HuH-7 (cell line): ENCODE results near the gene NHLRC2.

ENCODE experiments used
- DNase-seq: peaks from one replicate; pipeline ENCODE4 v3.0.0; 2011; ENCODE audit warnings: low spot score

Gene NHLRC2

DNA sequence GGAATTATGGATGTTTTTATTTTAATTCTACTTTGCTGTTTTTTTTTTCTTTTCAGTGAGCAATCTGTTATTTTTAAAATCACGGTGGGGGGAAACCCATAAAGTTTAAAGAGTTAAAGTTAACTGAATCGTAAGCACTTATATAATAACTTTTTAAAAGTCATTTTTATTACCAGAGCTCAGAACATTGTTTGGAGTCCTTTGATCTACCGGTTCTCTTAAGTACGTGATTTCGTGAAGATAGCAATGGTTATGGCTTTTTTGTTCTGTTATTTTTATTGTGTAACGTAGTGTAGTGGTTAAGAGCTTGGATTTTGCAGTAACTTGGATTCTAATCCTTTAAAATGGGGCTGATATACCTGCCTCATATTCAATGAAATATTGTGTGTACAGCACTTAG, 57.4 kb downstream of the NHLRC2 start:
- no peak for DNase-seq

DNA sequence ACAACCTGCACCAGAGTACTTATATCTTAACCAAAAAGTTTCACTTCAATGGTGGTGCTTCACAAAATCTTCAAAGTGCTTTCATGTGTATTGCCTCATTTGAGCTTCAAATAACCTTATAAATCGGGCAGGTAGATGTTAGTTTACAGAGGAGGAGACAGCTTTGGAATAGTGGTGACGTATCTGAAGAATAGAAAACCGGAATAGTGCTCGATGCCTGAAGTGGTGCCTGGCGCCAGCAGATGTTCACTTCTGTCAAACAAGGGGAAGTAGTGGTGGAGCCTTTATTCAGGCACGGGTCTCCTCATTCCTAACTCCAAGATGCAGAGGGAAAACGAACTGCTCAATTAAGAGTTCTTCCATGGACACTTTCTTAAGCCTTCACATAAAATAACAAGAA, 58.1 kb downstream of the NHLRC2 start:
- DNase-seq: no peak

DNA sequence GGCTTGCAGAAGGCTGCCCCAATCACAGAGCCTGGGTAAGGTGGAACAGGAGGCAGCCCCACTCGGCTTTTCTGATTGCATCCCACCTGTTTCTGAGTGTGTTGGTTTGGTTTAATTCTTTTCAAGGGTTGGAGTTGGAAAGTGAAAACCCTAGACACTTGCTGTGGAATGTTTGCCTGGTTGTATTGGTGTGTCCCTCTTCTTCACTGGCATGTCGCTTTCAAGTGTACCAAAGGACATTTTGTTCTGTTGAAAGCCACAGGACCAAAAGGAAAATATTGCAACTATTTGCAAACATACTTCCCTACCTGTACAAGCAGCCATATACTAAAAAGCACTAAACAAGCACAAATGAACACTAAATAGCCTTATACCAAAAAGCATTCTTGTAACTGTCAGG, 60.5 kb downstream of the NHLRC2 start:
- DNase-seq: no peak

DNA sequence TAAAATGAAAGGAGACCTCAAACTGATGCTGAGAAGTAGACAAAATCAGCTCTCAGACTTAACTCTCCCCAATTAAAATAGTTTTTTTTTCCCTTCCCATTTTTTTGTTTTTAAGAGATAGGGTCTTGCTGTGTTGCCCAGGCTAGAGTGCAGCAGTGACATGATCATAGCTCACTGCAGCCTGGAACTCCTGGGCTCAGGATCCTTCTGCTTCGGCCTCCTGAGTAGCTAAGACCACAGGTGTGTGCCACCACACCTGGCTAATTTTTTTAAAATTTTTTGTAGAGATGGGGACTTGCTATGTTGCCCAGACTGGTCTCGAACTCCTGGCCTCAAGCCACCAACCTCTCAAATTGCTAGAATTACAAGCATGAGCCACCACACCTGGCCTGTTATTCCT, 61.1 kb downstream of the NHLRC2 start:
- DNase-seq: no peak

DNA sequence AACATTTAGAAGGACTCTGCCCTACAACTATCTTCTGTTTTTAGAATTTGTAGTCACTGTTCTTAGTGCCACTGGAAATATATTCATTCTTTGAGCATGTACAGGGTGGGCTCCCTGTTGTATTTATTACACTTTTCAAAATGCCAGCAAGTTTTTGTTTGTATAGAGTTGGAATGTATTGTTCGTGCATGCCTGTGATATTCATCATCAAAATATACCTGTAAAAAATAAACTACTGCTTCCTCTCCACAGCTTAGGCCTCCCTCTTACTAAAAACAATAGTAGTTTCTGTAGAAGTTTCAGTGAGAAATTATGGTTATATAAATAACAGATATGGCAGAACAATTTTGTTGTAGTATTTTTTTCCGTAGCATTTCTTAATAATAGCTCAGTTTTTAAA, 61.6 kb downstream of the NHLRC2 start:
- DNase-seq: no peak

DNA sequence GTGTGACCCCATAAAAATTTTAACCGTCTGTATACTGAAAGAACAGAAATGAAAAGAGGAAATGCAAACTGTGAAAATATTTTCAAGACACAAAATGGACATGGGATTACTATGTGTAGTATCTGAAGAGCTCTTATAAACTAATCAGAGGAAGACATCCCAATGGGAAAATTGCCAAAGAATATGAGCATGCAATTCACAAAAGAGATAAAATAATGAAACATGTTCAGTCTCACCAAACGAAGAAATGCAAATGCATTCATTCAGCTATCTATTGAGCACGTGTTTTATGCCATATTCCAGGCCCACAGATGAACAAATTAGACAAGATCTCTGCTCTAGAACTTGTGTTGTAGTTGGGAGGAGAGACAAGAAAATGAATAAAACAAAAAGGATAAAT, 63.2 kb downstream of the NHLRC2 start:
- DNase-seq: no peak

DNA sequence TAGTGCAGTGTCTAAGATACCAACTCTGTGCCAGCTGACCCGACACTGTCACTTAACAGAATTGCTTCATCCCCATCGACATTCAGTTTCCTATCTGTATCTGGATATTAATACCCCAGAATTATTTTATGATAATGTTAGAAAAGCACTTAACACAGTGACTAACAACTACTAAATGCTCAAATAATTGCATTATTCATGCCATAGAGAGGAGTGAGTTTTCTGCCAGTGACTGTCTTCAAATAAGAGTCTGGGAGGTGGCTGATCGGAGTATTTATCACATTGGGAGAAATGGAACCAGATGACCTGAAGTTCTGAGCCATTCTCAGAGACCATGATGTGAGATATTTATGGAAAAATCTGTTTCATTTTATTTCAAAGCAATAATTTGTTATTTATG, 65.7 kb downstream of the NHLRC2 start:
- no peak for DNase-seq

DNA sequence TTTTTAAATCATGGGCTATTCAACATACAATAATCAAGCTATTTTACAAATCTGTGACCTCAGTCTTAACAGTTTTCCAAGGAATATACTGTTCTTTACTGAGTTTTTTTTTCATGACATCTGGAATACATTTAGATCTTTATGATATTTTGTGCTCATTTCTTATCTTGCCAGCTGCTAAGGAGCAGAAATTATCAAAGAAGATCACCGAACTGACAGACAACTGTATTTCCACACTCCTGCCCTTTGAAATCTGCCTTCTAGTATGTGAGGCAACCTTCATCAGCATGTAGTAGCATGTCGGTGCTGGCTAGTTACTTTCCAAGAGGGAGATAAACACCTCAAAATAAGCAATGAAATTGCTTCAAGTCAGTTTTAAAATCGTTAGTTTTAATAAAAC, 66.4 kb downstream of the NHLRC2 start:
- no peak for DNase-seq

DNA sequence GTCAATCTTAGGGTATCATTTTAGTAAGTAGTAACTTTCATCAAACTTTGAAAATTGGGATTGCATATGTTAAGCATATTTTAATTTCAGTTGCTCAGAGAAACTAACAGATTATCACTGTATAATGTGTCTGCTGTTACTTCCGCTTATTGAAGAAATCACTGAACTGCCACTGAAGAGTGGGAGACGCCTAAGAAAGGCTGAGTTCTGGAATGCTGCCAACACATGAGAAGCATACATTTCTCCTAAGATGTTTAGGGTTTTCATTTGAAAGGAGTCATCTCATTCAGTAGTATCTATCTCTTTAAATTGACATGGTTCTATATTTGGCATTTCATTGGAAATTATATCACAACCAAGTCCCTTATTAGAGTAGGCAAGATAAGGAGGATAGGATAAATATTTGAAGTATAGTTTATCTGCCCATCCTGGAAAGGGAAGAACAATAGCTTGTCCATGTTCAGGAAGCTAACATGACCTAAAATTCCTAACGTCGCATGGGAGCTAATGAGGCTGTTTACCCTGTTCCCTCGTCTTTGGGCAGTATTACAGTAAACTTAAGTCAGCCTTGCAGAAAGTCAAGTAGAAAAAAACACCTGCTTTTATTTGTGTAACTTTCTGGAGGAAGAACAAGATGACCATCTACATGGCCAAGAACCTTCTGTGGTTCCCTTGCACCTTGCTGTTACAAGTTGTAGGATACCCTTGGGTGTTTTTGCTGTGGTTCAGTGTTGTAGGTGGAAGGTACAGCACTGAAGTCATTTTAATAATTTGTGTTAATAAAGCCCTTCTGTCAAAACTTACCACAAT, 67.3 kb downstream of the NHLRC2 start:
- no peak for DNase-seq

DNA sequence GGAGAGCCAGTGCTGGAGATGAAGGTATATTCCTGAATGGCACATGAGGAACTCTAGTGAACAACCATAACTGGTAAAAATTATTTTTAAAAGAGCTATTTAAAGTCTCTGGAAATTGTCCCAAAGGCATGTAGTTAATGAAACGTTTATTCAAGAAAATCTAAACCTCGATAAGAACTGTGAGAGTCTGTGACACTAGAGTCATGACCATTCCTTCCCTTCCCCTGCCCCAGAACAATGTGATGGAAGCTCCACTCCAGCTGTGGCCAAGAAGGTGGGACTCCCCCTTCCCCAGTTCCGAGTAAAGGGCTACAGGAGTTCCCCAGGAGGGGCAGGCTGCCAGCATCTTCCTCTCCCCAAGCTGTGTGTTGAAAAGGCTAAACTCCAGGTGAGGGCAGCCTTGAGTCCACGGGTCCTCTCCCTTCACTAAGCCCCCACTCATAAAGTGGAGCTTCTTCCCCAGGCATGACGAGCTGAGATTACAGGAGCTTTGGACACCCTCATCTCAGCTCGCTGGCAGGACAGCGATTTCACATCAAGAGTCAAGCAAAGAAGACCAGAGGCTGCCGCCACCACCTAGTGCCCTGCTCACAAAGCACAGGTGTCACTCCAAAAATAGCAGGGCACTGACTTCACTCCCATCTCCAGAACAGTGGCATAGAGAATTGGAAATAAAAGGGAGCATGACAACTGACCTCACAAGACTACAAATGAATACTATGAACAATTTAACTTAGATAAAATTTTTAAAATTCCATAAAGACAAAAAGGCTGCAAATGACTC, 68.5 kb downstream of the NHLRC2 start:
- DNase-seq: no peak

DNA sequence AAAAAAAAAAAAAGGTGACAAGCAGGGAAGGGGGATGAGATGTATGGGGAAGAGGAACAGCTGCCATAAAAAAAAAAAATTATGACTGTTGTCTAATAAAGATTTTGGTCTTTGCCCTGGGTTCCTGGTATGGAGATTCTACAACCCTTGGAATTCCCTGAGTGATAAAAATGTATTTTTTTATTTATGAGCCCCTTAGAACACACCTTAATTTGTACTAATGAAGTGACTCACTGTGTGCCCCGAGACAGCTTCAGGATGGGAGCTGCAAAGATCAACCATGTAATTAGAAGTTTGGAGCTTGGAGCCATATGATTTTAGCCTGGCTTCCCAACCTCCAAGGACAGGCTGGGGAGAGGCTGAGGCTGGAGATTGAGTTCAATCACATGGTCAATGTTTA, 69.7 kb downstream of the NHLRC2 start:
- DNase-seq: no peak

DNA sequence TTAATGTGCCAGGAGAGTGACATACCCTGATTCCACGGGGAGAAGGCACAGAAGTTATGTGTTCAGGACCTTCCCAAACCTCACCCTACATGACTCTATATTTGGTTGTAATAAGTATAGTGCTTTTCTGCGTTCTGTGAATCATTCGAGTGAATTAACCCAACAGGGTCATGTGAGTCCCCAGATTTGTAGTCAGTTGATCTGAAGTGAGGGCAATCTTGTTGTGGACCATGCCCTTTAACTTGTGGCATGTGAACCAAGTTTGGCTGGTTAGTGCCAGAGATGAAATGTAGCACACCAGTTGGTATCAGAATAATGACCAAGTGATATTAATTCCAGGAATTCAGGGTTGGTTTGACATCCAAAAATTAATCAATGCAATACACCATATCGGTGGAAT, 70.2 kb downstream of the NHLRC2 start:
- no peak for DNase-seq

DNA sequence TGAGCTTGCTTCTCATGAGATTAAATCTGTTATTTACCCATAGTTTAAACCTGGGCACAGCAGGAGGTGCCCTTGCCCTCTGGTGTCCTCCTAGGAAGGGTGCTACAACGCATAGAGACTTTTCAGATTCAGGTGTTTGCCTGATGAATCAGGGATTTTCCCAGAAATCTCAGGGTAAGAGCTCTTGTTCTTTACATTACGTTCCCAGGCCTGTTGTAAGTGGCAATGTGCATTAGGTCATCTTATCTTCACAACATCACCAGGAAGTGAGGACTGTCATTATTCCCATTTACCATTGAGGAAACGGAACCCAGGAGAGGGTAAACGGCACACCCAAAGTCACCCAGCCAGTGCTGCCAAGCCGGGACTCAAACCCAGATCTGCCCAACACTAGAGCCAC, 73.0 kb downstream of the NHLRC2 start:
- no peak for DNase-seq

DNA sequence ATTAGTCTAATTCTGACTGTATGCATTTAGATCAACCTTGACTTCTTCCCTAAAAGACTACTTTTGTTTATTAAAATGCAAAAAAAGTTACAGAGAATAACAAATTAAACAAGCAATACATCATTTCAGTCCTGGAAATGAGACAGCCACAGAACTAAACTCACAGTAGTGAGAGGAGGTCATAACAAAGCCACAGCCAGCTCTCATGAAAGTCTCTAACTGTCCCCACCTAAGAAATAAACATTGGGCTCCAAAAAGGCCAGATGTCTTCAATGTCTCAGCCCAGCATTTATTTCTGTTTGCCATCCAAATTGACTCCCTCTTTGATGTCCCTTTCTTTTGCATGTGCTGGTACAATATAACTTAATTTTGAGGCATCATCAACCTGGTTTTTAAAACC, 74.4 kb downstream of the NHLRC2 start:
- no peak for DNase-seq

DNA sequence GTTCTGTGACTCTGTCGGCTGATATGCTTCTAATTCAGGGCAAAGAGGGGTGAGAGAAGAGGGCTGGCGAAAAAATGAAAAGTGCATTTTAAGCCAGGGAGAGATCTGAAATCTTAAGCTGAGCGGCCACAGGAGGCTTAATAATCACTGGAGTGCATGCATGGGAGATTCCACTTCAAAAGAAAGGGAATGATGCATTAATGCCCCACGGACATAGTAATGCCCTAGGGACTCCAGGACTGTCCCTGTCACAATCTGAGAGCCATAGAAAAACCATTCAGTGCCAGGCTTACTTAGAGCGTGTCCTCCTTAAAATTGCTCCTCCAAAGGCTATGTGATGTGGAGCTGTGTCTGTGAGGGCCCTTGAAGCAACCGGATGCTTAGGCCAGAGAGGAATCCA, 75.1 kb downstream of the NHLRC2 start:
- DNase-seq: no peak

DNA sequence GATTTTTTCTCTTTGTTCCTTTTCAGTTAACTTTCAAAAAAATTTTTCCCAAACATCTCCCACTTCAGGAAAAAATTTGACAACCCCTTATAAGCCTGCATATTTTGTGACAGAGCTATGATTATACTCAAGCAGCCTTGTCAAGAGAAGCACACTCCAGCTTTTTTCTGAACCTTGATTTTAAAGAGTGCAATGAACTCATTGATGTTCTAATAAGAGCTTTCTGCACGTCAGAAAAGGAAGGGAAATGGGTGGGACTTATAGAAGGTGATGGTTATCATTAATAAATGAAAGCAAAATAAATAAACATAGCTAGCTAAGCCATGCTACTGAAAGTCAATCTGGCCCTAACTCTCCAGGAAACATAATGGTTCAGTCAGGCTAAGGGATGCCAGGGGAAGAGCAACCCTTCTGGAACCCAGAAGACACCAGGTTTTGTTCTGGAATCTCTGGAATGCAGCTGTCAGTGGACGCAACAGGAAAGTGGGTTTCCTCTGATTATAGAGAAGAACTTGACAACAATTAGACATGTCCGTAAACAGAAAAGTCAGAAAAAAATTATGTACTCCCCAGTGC, 76.1 kb downstream of the NHLRC2 start:
- no peak for DNase-seq

DNA sequence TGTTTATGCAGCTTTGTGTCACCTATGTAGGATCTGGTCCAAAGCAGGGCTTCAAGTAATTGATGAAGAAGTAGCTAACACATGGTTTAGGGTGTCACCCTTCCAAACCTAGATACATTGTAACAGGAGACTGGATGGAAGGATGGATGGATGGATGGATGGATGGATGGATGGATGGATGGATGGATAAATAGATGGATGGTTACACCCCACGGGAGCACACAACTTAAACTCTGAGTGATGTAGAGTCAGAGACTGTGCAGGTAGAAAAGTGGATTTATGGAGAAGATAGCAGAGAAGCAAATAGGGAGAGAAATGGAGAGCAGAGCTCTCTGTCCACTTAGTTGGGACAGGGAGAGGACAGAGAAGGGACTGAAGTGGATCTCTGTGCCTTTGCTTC, 78.4 kb downstream of the NHLRC2 start:
- DNase-seq: no peak

DNA sequence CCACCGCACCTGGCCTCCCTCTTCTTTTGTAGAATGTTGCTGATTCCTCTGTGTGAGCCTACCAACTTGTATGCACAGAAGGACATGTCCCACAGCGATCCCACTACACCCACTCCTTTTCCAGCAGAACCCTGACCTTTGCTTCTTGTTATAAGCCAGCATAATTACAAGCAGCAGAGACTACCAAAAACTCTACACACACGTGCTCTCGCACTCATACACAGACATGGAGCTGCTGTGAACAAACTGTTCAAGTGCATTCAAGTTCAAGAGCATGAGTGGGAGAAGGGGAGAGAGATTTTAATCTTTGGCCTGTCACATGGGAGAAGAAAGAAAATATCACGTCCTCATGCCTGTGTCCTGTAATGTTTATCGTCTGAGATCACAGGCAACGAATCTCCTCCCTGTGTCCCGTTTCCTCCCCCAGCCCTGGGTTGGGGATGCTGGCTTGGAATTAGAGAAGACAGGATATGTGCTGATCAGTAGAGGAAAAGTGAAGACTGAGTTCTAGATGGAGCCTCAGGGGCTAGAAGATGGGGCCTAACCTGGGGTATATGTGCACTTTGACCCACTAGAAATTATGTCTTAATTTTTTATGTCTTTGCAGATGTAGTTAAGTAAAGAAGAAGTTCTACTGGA, 79.6 kb downstream of the NHLRC2 start:
- DNase-seq: no peak

DNA sequence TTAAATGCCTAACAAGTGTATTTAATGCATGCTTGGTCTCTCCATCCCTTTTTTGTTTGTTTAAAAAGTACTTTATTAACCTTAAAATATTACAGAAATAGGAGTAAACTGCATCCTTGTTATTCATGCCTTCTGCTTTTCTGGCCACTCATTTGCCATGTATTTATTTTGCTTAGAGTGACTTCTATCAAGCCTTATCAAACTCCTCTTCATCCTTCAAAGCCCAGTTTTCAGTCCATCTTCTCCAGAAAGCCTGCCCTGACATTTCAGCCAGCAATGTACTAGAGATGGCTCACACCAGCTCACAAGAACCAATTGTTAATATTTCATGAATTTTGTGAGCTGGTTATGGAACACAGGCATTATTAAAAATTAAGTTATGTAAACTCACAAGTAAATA, 82.8 kb downstream of the NHLRC2 start:
- DNase-seq: no peak

DNA sequence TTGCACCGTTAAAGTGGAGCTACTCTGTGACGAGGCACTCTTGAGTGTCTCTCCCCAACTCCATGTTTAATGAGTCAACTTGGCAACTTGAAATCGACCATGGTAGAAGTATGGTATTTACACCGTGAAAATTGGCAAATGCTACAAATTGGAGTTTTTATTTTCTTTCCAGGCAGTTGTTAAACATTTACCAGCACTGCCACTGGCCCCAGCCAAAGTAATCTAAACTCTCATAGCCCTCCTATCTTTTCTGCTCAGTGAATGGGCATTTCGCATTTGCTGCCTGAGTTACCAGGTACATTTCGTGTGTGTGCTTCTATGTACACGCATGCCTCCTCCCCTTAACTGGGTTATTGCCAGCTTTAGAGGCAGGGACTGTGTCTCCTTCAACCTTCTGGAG, 83.3 kb downstream of the NHLRC2 start:
- DNase-seq: no peak

DNA sequence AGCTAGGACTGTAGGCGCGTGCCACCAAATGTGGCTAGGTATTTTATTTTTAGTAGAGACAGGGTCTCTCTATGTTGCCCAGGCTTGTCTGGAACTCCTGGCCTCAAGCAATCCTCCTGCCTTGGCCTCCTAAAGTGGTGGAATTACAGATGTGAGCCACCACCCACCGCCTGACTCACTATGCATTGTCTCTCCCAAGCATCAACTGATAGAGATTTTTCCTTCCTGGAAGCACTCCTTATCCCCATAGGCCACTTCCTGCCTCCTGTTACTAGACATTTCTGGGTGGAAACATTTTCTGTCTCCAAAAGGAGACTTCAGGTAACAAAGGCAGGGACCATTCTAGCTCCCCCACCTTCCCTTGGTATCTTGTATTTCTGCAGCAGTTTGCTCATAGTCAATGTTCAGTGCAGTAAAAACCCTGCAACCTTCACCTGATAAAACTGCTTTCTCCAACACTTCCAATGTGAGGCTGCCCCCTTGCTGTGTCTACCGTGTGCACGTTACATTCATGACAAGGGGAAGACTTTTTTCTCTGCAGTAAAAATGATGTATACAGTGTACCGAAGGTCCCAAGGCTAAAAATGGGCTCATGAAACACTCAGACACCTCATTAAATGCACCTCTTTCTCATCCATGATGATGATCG, 84.9 kb downstream of the NHLRC2 start:
- DNase-seq: no peak

DNA sequence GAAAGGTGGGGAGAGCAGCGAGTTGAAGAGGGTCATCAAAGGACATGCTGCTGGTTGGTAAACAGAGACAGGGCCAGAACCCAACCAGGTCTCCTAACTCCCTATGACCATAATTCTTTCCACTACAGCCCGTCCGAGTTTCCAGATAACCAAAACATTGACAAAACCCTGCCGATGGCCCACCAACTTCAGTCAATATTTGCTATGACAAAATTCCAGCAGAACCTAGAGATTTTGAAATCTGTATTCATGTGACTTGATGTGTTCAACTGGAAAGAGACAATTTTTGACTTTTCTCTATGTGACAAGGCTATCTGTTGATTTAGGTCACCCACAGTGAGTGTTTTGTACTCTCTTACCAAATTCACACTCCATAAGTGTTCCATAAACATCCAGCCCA, 86.7 kb downstream of the NHLRC2 start:
- no peak for DNase-seq
